ENCODE results near the gene PTRH1.

PTRH1 gene

GRCh38 chr9:127693143-127693542 is 22.3 kb downstream of the PTRH1 start:
- no peak for DNase-seq

- DNase-seq, result no peak
These were observed 23.4 kb downstream of the PTRH1 start for GRCh38 chr9:127692071-127692470.

GRCh38 chr9:127690735-127691134 is 24.7 kb downstream of the PTRH1 start:
- DNase-seq, result no peak

- DNase-seq, result no peak
These were observed 26.0 kb downstream of the PTRH1 start for GRCh38 chr9:127689329-127690000.

- peak; percentile 7 to 46 for DNase-seq
These were observed 28.7 kb downstream of the PTRH1 start for GRCh38 chr9:127686461-127687393.

GRCh38 chr9:127684576-127684975 is 30.9 kb downstream of the PTRH1 start:
- no peak for DNase-seq

- no peak for DNase-seq
These were observed 31.7 kb downstream of the PTRH1 start for GRCh38 chr9:127683723-127684122.

- no peak for DNase-seq
These were observed 32.9 kb downstream of the PTRH1 start for GRCh38 chr9:127682351-127683136.

- no peak for DNase-seq
These were observed 34.6 kb downstream of the PTRH1 start for GRCh38 chr9:127680846-127681245.

GRCh38 chr9:127680226-127680625 is 35.2 kb downstream of the PTRH1 start:
- DNase-seq, result no peak

- DNase-seq, result no peak
These were observed 36.0 kb downstream of the PTRH1 start for GRCh38 chr9:127679506-127679905.

GRCh38 chr9:127676638-127677037 is 38.8 kb downstream of the PTRH1 start:
- DNase-seq, result no peak

- no peak for DNase-seq
These were observed 42.2 kb downstream of the PTRH1 start for GRCh38 chr9:127673234-127673633.

- no peak for DNase-seq
These were observed 47.6 kb downstream of the PTRH1 start for GRCh38 chr9:127667906-127668305.

- no peak for DNase-seq
These were observed 48.2 kb downstream of the PTRH1 start for GRCh38 chr9:127667127-127667844.

- no peak for DNase-seq
These were observed 50.6 kb downstream of the PTRH1 start for GRCh38 chr9:127664678-127665507.

- no peak for DNase-seq
These were observed 51.2 kb downstream of the PTRH1 start for GRCh38 chr9:127664324-127664677.

All from NCI-H2081 (cell line).